GM21381 (cell line): ENCODE measurements around the gene HS3ST5.
"Not testable (repeated sequence)": the region's sequence is repeated elsewhere in the genome, so short reads cannot be mapped to it uniquely, and the experiment has no call there.

Experiments
- ATAC-seq: cut with Tn5 transposase; IDR thresholded peaks from one replicate; pipeline ENCODE4 v1.9.1; 2021; ENCODE audit warnings: mild to moderate bottlenecking, moderate library complexity; ENCODE audit not compliant: unreplicated experiment

Gene HS3ST5

GRCh38 chr6:114158411-114158810 lies 184.4 kb downstream of the HS3ST5 start:
- ATAC-seq = no peak

GRCh38 chr6:114157848-114158247 lies 185.0 kb downstream of the HS3ST5 start:
- ATAC-seq = no peak

- no peak for ATAC-seq
These were observed 187.1 kb downstream of the HS3ST5 start for GRCh38 chr6:114155763-114156162.

DNA sequence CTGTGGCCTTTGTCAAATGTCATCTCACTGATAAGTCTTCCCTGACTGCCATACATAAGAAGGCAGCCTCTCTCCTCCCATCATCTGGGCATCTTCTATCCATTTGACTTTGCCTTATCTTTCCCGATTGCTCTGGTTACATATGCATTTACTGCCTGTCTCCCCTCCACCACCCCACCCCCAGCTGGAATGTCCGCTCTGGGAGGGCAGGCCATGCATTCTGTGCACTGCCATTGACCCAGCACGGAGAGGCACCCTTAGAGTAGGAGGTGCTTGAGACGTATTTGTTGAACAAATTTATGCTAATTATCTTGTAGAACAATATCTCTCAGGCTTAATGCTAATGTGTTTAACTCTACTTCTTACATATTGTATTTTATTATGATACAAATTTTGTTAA lies 188.0 kb downstream of the HS3ST5 start:
- no peak for ATAC-seq

DNA sequence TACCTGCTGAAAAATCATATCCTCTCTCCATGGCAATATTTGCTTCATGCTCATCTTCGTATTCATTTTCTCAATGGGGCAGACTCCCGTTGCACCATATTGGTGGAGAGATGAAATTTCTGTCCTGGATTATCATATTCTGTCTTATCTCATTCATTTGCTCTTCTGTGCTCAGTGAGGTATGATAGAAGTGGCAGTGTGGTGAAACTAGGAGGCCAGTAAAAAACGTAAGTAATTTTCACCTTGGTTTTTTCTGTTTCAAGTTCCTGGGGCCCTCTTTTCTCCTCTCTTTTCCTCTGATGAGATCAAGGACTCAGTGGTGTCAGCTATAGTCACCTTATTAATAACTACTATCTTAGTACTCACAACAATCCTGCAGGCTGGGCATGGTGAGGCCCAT lies 189.4 kb downstream of the HS3ST5 start:
- ATAC-seq = no peak

DNA sequence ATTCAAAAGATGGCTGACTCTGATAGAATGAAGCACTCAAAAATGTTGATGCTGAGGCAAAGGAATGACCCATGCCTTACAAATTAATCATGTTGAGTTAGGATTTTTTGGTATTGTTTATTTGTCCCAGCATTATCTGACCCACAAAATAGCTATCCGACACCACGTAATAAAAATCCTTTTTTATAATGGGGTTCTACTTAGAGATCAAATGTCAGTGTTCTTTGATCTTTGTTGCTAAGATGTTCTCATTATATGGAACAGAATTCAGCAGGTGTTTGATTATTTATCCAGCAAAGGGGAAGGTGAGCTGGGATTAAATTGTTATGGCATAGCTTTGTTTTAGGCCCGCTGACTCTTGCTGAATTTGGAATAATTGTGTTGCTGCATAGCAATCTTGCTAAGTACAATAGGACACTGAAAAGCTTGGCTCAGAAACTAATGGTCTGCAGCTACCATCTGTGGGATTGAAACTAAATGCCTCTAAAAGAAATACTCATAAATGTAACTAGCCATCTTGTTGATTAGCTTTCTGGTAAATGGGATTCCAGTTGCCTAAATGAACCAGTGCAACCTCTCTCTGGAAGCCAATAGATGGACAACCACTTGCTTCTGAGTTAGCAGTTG lies 191.6 kb downstream of the HS3ST5 start:
- ATAC-seq = no peak

DNA sequence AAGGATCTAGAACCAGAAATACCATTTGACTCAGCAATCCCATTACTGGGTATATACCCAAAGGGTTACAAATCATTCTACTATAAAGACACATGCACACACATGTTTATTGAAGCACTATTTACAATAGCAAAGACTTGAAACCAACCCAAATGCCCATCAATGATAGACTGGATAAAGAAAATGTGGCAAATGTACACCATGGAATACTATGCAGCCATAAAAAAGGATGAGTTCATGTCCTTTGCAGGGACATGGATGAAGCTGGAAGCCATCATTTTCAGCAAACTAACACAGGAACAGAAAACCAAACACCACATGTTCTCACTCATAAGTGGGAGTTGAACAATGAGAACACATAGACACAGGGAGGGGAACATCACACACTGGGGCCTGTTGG lies 193.6 kb downstream of the HS3ST5 start:
- ATAC-seq = not testable (repeated sequence)

DNA sequence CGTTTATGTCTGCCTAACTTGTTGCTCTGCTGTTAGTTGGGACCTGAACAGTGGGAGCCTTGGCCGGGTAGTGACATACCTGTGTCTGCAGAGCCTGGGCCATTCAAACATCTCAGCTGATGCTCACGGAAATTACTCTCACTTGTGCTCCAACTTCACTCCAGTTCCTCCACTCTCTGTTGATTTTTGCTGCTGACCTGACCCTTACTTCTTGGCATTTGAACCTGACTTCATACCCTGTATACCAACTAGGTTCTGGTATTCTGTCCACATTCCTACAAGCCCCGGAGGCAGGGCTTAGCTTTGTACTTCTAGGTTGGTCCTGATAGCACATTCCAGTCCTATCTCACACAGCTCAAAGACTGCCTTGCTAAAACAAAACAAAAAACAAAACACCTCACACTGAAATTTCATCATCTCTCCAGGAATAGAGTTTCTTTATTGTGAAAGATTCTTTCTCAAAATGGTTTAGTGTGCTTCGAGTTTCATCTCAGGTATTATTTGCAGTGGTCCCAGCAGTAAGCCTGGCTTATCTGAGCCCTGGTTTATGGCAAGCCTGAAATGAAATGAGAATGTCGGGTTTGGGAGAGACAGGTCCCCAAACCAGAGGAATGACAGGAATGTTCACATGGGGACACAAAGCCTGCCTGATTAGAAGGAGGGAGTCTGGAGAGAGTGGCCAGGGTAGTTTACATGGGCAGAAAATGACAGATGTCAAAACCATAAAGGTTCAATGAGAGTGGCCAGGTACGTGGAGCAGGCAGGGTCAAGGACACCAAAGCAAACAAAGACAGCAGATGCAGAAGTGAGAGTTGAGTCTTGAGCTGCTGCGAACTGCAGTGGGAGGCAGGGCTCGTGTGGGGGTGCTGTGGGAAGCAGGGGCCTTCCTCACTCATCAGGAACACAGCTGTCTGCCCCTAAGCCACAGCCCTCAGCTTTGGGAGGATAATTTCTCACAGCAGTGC lies 197.7 kb downstream of the HS3ST5 start:
- no peak for ATAC-seq

- no peak for ATAC-seq
These were observed 200.6 kb downstream of the HS3ST5 start for GRCh38 chr6:114142258-114142657.

DNA sequence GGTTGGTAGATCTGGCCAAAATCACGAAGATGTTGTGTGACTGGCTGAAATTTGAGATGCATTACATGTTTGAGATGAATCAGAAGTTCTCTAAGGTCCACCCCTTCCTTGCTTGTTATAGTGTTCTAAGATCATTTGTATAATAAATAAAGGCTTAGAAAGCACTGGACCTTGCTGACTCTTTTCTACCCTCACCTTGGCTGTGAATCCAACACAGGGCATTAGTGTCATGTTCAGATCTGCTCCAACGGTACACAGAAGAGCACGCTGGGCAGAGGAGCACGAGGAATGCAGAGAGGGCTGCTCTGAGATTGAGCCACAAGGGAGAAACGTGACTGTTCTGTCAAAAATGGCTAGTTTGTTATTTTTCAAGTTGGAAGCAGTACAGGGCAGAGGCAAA lies 202.4 kb downstream of the HS3ST5 start:
- ATAC-seq = no peak

DNA sequence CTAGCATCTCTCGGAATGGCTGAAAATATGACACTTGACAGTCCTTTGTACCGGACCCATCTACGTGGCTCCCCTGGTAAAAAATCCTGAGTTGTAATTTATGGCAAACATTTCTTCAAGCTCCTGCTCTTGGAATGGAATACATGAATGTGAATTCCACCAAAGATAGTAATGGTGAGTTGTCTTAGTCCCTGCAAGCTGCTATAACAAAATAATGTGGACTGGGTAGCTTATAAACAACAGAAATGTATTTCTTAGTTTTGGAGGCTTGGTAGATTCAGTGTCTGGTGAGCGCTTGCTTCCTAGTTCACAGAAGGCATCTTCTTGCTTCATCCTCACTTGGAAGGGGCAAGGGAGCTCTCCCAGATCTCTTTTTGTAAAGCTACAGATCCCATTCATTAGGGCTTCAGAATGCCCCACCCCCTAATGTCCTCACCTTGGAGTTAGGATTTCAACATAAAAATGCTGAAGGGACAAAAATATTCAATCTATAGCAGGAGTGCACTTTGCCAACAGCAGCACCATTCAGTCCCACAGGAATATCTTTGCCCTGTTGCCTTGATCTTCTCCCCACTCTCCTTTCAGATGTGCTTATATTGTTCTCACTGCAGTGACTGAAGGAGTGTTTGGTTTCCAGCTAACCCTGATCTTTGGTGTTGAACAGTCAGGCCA lies 204.1 kb downstream of the HS3ST5 start:
- ATAC-seq = no peak

DNA sequence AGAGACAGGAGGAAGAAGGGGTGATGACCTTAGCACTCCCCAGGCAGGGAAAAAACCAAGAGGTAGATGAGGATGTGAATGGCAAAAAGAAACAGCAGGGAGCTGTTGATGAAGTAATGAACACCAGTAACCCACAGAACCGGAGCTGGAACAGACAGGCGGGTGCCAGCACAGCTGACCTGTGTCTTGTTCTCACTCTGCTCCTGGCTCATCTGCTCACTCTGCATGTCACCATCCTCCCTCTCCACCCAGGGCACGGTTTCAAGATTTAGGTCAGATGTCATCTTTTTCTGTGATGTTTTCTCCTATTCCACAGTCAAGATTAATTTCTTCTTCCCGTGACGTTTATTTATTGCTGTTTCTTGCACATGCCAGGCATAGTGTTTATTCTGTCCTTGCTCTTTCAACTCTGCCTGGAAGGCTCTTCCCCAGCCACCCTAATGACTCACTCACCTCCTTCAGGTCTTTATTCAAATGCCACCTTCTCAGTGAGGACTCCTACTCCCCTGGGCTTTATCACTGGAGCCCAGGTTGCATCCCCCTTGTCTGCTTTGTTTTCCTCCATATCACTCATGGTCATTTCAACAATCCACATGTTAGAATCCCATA lies 207.4 kb downstream of the HS3ST5 start:
- no peak for ATAC-seq

GRCh38 chr6:114133816-114134215 lies 209.0 kb downstream of the HS3ST5 start:
- no peak for ATAC-seq

GRCh38 chr6:114131945-114132344 lies 210.9 kb downstream of the HS3ST5 start:
- ATAC-seq = no peak

GRCh38 chr6:114125576-114125975 lies 217.2 kb downstream of the HS3ST5 start:
- no peak for ATAC-seq

GRCh38 chr6:114121913-114122662 lies 220.7 kb downstream of the HS3ST5 start:
- ATAC-seq = no peak

- no peak for ATAC-seq
These were observed 223.8 kb downstream of the HS3ST5 start for GRCh38 chr6:114119056-114119455.

GRCh38 chr6:114115652-114116051 lies 227.2 kb downstream of the HS3ST5 start:
- ATAC-seq = no peak

DNA sequence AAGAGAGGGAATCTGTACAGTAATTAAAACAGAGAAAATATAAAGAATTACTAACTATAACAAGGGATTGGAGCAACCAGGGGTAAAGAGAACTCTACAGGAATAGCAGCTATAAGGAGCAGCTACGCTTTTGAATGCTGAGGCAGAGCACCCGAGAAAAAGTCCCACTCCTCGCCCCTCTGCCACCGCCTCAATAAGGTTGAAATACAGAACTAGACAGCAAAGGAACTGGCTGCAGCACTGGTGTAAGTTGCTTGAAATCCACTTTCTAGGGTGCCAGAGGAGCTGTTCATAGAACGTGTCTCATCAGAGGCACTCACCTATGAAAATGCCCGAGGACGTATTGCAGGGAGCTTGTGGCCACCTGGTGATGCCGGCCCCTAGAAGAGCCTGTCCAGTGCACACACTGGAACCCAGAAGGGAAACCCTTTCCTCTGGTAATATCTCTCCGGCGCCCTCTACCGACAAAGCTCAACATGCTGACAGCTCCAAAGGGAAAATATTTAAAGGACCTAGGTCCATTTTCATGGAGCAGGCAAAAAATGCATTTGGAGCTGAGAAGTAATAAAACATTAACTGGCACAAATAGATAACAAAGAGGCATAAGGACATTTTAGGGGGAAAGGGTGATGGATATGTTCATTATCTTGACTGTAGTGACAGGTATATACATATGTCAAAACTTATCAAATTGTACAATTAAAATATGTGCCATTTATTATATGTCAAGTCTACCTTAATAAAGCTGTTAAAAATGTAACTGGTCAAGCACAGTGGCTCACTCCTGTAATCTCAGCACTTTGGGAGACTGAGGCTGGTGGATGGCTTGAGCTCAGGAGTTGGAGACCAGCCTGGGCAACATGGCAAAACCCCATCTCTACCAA lies 234.5 kb downstream of the HS3ST5 start:
- ATAC-seq = peak; percentile 53

DNA sequence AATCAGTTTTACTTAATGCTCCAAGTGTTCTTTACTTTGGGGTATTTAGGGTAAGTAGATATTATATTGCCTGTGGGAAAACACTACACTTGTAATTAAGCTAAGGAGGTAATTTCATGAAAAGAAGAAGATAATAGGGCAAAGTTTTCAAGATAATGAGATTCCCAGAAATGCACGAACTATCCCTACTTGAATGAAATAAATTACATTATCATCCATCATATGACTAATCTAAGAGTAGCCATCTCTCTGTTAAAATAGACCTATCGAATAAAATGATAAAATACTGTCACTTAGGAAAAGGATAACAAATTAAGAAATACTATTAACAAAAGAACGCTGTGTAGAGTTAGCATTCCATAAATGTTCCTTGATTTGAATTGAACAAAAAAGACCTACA lies 236.8 kb downstream of the HS3ST5 start:
- no peak for ATAC-seq
